Measurements from ENCODE around the gene IRAK4. TPM values are rescaled to one million over a fixed set of nuclear protein-coding genes. Genes with fewer than 3 reads are reported as not detected.

IRAK4 gene
- total RNA-seq, 1 donor, result 31.9 TPM

DNA sequence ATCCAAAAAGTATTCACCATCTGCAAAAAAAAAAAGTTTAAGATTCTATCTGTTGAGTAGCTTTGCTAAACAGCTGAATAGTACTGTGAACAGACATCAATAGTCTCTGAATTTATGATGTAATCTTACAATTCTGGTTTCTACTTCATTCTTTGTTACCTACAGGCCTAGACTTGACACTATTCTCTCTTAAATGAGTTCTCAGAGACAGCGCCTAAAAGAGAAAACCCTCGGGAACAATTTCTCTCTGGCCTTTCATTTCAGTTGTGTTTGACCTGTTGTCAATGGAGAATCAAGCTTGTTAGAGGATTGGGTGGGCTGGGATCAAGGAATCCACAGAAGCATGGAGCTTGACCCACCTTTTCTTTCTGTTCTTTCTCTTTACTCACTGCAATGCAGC lies 53.3 kb downstream of the IRAK4 start:
- H3K4me3 ChIP-seq (ENCODE audit: low read depth, low read length), result no peak overlapping the region
- no peak for DNase-seq (ENCODE audit: low read depth)
- TF ChIP-seq, protein P1, sequence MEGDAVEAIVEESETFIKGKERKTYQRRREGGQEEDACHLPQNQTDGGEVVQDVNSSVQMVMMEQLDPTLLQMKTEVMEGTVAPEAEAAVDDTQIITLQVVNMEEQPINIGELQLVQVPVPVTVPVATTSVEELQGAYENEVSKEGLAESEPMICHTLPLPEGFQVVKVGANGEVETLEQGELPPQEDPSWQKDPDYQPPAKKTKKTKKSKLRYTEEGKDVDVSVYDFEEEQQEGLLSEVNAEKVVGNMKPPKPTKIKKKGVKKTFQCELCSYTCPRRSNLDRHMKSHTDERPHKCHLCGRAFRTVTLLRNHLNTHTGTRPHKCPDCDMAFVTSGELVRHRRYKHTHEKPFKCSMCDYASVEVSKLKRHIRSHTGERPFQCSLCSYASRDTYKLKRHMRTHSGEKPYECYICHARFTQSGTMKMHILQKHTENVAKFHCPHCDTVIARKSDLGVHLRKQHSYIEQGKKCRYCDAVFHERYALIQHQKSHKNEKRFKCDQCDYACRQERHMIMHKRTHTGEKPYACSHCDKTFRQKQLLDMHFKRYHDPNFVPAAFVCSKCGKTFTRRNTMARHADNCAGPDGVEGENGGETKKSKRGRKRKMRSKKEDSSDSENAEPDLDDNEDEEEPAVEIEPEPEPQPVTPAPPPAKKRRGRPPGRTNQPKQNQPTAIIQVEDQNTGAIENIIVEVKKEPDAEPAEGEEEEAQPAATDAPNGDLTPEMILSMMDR (IDR thresholded peaks at IDR 0.05; ENCODE audit: insufficient read depth, low read length), result no peak

DNA sequence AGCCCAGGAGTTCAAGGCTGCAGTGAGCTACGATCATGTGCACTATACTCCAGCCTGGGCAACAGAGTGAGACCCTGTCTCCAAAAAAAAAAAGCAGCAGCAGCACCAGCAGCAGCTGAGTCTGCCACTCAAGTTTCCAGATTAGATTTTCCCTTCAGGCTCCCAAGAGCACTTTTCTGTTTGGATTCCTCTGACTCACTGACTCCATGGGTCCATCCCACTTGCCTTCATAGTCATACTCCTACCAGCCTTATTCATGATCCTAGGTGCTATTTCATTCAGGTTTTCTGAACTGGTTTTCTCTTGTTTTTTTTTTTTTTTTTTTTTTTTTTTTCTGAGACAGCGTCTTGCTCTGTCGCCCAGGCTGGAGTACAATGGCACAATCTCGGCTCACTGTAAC lies 54.2 kb downstream of the IRAK4 start:
- TF ChIP-seq, protein P1 (IDR thresholded peaks at IDR 0.05; ENCODE audit: insufficient read depth, low read length), result no peak
- DNase-seq (ENCODE audit: low read depth), result no peak
- no peak overlapping the region for H3K4me3 ChIP-seq (ENCODE audit: low read depth, low read length)

DNA sequence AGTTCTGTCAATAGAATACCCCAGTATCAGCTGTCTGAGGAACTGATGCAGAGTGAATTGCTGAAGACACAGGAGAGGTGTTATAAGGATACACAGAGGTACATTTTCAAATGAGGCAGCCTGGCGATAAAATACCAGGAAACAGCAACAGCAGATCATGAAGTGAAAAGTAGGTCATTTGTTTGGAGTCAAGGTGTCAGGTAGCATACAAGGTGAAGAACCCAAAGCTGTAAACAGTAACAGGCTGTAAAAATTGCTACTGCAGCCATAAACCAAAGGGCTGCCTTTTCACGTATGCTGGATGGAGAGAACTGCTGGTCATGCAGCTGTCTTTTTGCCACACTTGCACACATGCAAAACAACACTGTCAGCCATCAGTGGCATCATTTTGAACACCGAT lies 56.7 kb downstream of the IRAK4 start:
- TF ChIP-seq, protein P1 (IDR thresholded peaks at IDR 0.05; ENCODE audit: insufficient read depth, low read length), result no peak

DNA sequence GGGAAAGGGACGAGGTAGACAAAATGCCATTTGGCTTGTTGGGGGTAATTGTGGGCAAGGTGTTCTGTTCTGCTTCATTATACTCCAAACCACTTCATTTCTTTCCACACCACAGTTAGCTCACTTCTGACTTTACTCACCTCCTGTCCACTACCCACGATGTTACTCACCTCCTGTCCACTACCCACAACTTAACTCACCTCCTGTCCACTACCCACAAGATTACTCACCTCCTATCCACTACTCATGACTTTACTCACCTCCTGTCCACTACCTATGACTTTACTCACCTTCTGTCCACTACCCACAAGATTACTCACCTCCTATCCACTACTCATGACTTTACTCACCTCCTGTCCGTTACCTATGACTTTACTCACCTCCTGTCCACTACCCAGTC lies 57.4 kb downstream of the IRAK4 start:
- TF ChIP-seq, protein P1 (IDR thresholded peaks at IDR 0.05; ENCODE audit: insufficient read depth, low read length), result no peak
- H3K4me3 ChIP-seq (ENCODE audit: low read depth, low read length), result no peak overlapping the region
- no peak for DNase-seq (ENCODE audit: low read depth)

More for the DNA sequence above, 56.7 kb downstream of the IRAK4 start:
- H3K4me3 ChIP-seq (ENCODE audit: low read depth, low read length), result no peak overlapping the region
- no peak for DNase-seq (ENCODE audit: low read depth)

DNA sequence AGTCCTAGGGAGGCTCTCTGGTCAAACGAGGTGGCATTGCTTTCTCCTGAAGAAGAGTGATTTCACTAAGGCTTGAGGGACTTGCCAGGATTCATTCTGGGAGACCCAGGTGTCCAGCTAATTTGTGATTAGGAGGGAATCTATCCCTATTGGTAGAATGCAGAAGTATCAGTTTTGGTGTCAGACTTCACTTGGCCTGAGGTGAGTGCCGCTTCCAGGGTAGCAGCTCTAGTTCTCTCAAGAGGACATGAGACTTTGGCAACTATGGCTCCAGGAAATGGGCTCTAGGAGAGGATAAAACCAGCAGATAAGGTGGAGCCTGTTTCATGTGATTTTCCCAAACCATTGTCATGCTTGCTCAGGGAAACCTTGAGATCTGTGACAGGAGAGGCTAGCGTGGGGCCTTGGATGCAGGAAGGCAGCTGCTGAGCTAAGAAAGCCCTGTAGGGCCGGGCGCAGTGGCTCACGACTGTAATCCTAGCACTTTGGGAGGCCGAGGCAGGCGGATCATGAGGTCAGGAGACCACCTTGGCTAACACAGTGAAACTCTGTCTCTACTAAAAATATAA lies 65.5 kb downstream of the IRAK4 start:
- DNase-seq (ENCODE audit: low read depth), result no peak
- TF ChIP-seq, protein P1 (IDR thresholded peaks at IDR 0.05; ENCODE audit: insufficient read depth, low read length), result no peak
- H3K4me3 ChIP-seq (ENCODE audit: low read depth, low read length), result no peak overlapping the region

DNA sequence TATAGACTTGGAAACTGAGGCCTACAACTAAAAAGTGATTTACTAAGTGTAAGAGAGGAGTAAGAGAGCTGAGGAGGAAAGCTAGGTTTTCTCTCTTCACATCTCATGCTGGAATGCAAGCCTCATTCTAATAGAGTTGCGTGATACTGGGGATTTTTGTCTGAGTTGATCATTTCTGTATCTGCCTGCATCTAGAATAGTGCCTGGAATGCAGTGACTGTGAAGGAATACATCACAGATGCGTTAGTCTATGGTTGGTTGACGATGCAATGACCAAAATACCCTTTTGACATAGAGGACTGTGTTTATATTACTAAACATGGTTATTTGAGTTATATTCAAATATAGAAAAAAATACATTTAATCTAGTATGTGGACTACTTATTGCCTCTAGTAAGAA lies 67.9 kb downstream of the IRAK4 start:
- DNase-seq (ENCODE audit: low read depth), result peak; percentile 11
- TF ChIP-seq, protein P1 (IDR thresholded peaks at IDR 0.05; ENCODE audit: insufficient read depth, low read length), result no peak
- H3K4me3 ChIP-seq (ENCODE audit: low read depth, low read length), result no peak overlapping the region

DNA sequence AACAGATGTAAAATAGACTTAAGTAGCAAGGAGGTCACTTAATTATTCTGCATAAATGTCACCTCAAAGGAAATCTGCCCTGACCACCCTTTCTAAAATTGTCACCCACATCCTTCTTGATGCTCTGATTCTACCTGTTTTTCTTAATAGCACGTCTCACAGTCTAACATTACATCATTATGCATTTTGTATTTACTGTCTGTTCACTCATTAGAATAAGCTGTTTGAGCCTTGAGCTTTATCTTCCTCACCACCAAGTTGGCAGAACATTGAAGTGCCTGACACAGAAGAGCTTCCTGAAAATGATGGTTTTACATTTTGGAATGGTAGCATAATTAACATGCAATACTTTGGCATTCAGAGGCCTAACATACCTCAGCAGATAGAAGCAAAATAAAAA lies 68.3 kb downstream of the IRAK4 start:
- H3K4me3 ChIP-seq (ENCODE audit: low read depth, low read length), result no peak overlapping the region
- TF ChIP-seq, protein P1 (IDR thresholded peaks at IDR 0.05; ENCODE audit: insufficient read depth, low read length), result no peak
- no peak for DNase-seq (ENCODE audit: low read depth)

Measured in fibroblast of the aortic adventitia (primary cell).